Kidney epithelial cell (primary cell): ENCODE data around the gene RBM39. TPM values are rescaled to one million over a fixed set of nuclear protein-coding genes. Genes with fewer than 3 reads are reported as not detected.
"Not testable (repeated sequence)": the region's sequence is repeated elsewhere in the genome, so short reads cannot be mapped to it uniquely, and the experiment has no call there.

Experiments
- DNase-seq: peaks from one replicate; pipeline ENCODE4 v3.0.0-alpha.2; 2010; ENCODE audit warnings: low read depth
- H3K27me3 ChIP-seq: 2 replicates; pipeline ENCODE4 v1.6.0; 2011; ENCODE audit warnings: low read length; ENCODE audit not compliant: control insufficient read depth, insufficient read depth
- H3K36me3 ChIP-seq: 2 replicates; pipeline ENCODE4 v1.5.1; 2011; ENCODE audit warnings: low read length; ENCODE audit not compliant: control insufficient read depth, insufficient read depth
- H3K4me3 ChIP-seq: 2 replicates; pipeline ENCODE4 v1.5.1; 2011; ENCODE audit warnings: low read depth, mild to moderate bottlenecking, control low read depth, low read length
- CTCF ChIP-seq: IDR thresholded peaks from 2 replicates; pipeline ENCODE4 v1.5.1; 2011; ENCODE audit warnings: mild to moderate bottlenecking, moderate library complexity, low read length, control low read depth, inconsistent platforms; ENCODE audit not compliant: insufficient read depth, poor library complexity, severe bottlenecking
- total RNA-seq: library from RNA; depleted of rRNA; stranded (reverse); fragments of >200 nt; gene quantifications from 2 replicates; pipeline ENCODE4 v1.2.3, GENCODE V29; 2015

The RBM39 gene
- total RNA-seq = 204 and 224 TPM in 2 replicates

DNA sequence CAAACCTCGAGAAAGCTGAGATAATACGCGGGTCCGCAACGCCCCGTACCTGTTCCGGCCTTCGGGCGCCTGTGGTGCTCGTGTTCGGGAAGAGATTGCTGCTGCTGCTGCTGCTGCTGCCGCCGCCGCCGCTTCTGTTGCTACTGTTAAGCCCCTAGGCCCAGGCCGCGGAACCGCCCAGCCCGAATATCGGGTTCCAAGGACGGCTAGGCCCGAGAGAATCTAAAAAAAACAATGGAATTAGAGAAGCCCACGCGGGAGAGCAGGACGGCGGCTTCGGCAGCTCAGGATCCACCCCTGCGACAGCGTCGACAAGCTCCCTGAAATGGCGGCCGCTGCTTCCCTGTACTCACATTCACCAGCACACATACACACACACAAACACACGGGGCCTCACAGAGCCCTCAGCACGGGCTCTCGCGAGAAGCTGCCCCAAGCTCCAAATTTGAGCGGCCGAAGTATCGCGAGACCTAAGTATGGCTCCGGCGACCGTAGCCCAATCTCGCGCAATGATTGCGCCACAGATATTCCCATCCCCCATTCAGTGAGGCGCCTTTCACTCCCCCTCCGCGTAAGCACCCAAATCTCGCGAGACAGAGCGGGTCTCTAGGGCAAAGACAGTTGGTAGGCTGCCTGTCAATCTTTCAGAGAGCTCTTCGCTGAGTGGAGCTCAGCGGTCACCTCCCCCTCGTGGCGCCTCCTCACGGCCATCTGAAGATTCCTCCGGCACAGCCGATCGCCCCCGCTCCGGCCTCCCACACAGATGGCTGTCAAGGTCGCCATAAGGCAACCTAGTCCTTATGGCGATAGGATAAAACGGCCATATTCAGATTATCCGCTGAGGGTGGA is at the start of gene RBM39:
RBM39 (minus strand) TSS at position 369 of the 849 bp plus-strand sequence. CDS start 1,386 bp downstream, outside the sequence.
- peak; percentile 98 for DNase-seq
- Histone ChIP-seq H3K36me3 (no peaks in the 10 kb centered on the region), H3K4me3 (peak within 1 kb of the TSS; percentile 98), H3K27me3 (no peaks in the 10 kb centered on the region)
- peak; percentile 37 for TF ChIP-seq CTCF

GRCh38 chr20:35791821-35792220 is 49.8 kb upstream of the RBM39 start:
- TF ChIP-seq CTCF = no peak
- peak; percentile 18 for DNase-seq
- H3K4me3 ChIP-seq = no peak overlapping the region
- no peaks in the 10 kb centered on the region for H3K27me3 ChIP-seq
- no peaks in the 10 kb centered on the region for H3K36me3 ChIP-seq

DNA sequence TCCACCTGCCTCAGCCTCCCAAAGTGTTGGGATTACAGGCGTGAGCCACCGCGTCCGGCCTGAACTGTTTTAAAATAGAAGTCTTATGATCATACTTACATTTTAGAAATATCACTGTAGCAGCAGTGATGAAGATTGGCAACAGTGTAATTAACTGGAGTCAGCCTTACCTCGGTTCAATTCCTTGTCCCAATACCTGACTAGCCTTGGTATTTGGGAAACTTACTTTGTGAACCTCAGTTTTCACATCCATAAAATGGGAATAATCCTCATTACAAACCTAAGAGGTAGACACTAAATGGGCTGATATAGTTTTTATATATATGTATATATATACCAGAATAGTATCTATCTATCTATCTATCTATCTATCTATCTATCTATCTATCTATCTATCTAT is 49.0 kb upstream of the RBM39 start:
- TF ChIP-seq CTCF = no peak
- H3K4me3 ChIP-seq = no peak overlapping the region
- no peaks in the 10 kb centered on the region for H3K36me3 ChIP-seq
- H3K27me3 ChIP-seq = no peaks in the 10 kb centered on the region
- no peak for DNase-seq

DNA sequence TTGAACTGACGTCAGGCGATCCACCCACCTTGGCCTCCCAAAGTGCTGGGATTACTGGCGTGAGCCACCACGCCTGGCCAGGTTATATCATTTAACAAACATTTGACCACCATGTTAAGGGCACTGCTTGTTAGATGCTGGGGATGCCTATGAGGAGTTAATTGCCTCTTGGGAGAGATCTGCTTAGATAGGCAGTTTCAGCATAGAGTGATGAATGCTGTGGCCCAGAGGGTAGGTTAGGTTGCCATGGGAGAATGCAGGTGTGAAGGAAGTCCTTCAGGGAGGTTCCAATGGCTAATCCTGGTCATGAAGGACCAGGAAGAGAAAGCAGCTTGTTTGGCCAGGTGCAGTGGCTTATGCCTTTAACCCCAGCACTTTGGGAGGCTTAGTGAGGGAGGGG is 46.7 kb upstream of the RBM39 start:
- H3K4me3 ChIP-seq = no peak overlapping the region
- H3K36me3 ChIP-seq = no peaks in the 10 kb centered on the region
- no peaks in the 10 kb centered on the region for H3K27me3 ChIP-seq
- no peak for DNase-seq
- no peak for TF ChIP-seq CTCF

- H3K27me3 ChIP-seq, H3K36me3 ChIP-seq, DNase-seq, H3K4me3 ChIP-seq: not testable (repeated sequence)
These were observed 43.5 kb upstream of the RBM39 start for GRCh38 chr20:35785541-35785940.

- H3K36me3 ChIP-seq, DNase-seq, H3K4me3 ChIP-seq, H3K27me3 ChIP-seq: not testable (repeated sequence)
These were observed 41.8 kb upstream of the RBM39 start for GRCh38 chr20:35783811-35784210.
